GM12892 (cell line): ENCODE data around the gene CBX8.

Experiments used
- POLR2A ChIP-seq: IDR thresholded peaks from 2 replicates; pipeline ENCODE4 v1.6.1; 2011; ENCODE audit warnings: low read depth, low read length, control low read depth
- POLR2AphosphoS5 ChIP-seq: IDR thresholded peaks from 2 replicates; pipeline ENCODE4 v1.6.1; 2011; ENCODE audit warnings: low read depth, low read length, control low read depth
- TAF1 ChIP-seq: IDR thresholded peaks from 2 replicates; pipeline ENCODE4 v1.6.1; 2011; ENCODE audit warnings: low read depth, mild to moderate bottlenecking, control low read depth, low read length, borderline replicate concordance

- TF ChIP-seq TAF1: no peak
- TF ChIP-seq POLR2A: no peak
- TF ChIP-seq POLR2AphosphoS5: no peak
These were observed 36.2 kb upstream of the CBX8 start for GRCh38 chr17:79833110-79833450.
